HUES64 (cell line): Measurements from ENCODE around the gene RHBDD1.
"Not testable (repeated sequence)": the region's sequence is repeated elsewhere in the genome, so short reads cannot be mapped to it uniquely, and the experiment has no call there.

ENCODE experiments used
- H3K27ac ChIP-seq: 2 replicates; pipeline ENCODE4 v1.7.0; 2013; ENCODE audit warnings: low read depth, low read length, inconsistent platforms
- H3K27me3 ChIP-seq: 2 replicates; pipeline ENCODE4 v1.6.1; 2013; ENCODE audit warnings: mild to moderate bottlenecking, low read length; ENCODE audit not compliant: insufficient read depth
- H3K36me3 ChIP-seq: 2 replicates; pipeline ENCODE4 v1.6.1; 2013; ENCODE audit warnings: mild to moderate bottlenecking, low read length; ENCODE audit not compliant: insufficient read depth
- H3K4me1 ChIP-seq: 2 replicates; pipeline ENCODE4 v1.6.1; 2013; ENCODE audit warnings: mild to moderate bottlenecking, low read length, moderate library complexity; ENCODE audit not compliant: insufficient read depth
- H3K4me3 ChIP-seq: 2 replicates; pipeline ENCODE4 v1.5.1; 2013; ENCODE audit warnings: mild to moderate bottlenecking, low read length, moderate library complexity
- H3K9ac ChIP-seq: 2 replicates; pipeline ENCODE4 v1.6.1; 2013; ENCODE audit warnings: mild to moderate bottlenecking, low read depth, low read length
- H3K9me3 ChIP-seq: 2 replicates; pipeline ENCODE4 v1.6.1; 2013; ENCODE audit warnings: low read depth, low read length; ENCODE audit not compliant: insufficient read depth
- WGBS: fragments of 150-250, 120-280 bp; methylation state at CpG from one replicate; pipeline ENCODE4 v1.1.7; 2013; ENCODE audit warnings: missing lambda C conversion rate; 5-methylcytosine and 5-hydroxymethylcytosine counted together

RHBDD1 gene

GRCh38 chr2:226800941-226801784, 34.7 kb upstream of the RHBDD1 start:
- Histone ChIP-seq H3K4me1 (peaks cover 11% of the 10 kb centered on the region), H3K27me3 (no peaks in the 10 kb centered on the region), H3K27ac (no peak overlapping the region), H3K36me3 (peaks cover 20% of the 10 kb centered on the region), H3K4me3 (peak overlapping the region; percentile 76), H3K9me3 (no peaks in the 10 kb centered on the region), H3K9ac (no peak overlapping the region)
- 3% methylated on average over 33 of the region's 33 CpGs for WGBS

GRCh38 chr2:226802573-226802972, 33.3 kb upstream of the RHBDD1 start:
- Histone ChIP-seq H3K9ac (no peak overlapping the region), H3K27ac (no peak overlapping the region), H3K36me3 (peaks cover 6% of the 10 kb centered on the region), H3K27me3 (no peaks in the 10 kb centered on the region), H3K4me1 (peaks cover 11% of the 10 kb centered on the region), H3K4me3 (no peak overlapping the region), H3K9me3 (no peaks in the 10 kb centered on the region)
- 7% methylated on average over 3 of the region's 4 CpGs for WGBS

GRCh38 chr2:226803410-226803809, 32.4 kb upstream of the RHBDD1 start:
- Histone ChIP-seq H3K4me3 (no peak overlapping the region), H3K9ac (no peak overlapping the region), H3K27me3 (no peaks in the 10 kb centered on the region), H3K36me3 (no peaks in the 10 kb centered on the region), H3K9me3 (no peaks in the 10 kb centered on the region), H3K4me1 (peaks cover 6% of the 10 kb centered on the region), H3K27ac (no peak overlapping the region)
- 77% methylated on average over 1 of the region's 1 CpG for WGBS

- H3K9ac ChIP-seq: no peak overlapping the region
- no peaks in the 10 kb centered on the region for H3K36me3 ChIP-seq
- no peak overlapping the region for H3K4me3 ChIP-seq
- peaks cover 9% of the 10 kb centered on the region for H3K4me1 ChIP-seq
- H3K9me3 ChIP-seq: no peaks in the 10 kb centered on the region
- 83% methylated on average over 1 of the region's 1 CpG for WGBS
- H3K27me3 ChIP-seq: no peaks in the 10 kb centered on the region
- H3K27ac ChIP-seq: no peak overlapping the region
Measured at GRCh38 chr2:226813148-226813701, 22.6 kb upstream of the RHBDD1 start.

GRCh38 chr2:226818930-226819329, 16.9 kb upstream of the RHBDD1 start:
- H3K9me3 ChIP-seq: no peaks in the 10 kb centered on the region
- 94% methylated on average over 3 of the region's 3 CpGs for WGBS
- H3K27ac ChIP-seq: no peak overlapping the region
- H3K9ac ChIP-seq: no peak overlapping the region
- H3K27me3 ChIP-seq: no peaks in the 10 kb centered on the region
- H3K36me3 ChIP-seq: no peaks in the 10 kb centered on the region
- H3K4me3 ChIP-seq: no peak overlapping the region
- H3K4me1 ChIP-seq: no peaks in the 10 kb centered on the region

GRCh38 chr2:226825056-226825455, 10.8 kb upstream of the RHBDD1 start:
- H3K9ac ChIP-seq: no peak overlapping the region
- H3K36me3 ChIP-seq: no peaks in the 10 kb centered on the region
- WGBS: 86% methylated on average over 1 of the region's 2 CpGs
- no peak overlapping the region for H3K4me3 ChIP-seq
- H3K27ac ChIP-seq: no peak overlapping the region
- H3K27me3 ChIP-seq: no peaks in the 10 kb centered on the region
- H3K9me3 ChIP-seq: no peaks in the 10 kb centered on the region
- H3K4me1 ChIP-seq: no peaks in the 10 kb centered on the region

GRCh38 chr2:226828191-226828590, 7.7 kb upstream of the RHBDD1 start:
- WGBS: 93% methylated on average over 2 of the region's 2 CpGs
- H3K9ac ChIP-seq: no peak overlapping the region
- no peaks in the 10 kb centered on the region for H3K9me3 ChIP-seq
- H3K36me3 ChIP-seq: no peaks in the 10 kb centered on the region
- H3K27ac ChIP-seq: no peak overlapping the region
- no peaks in the 10 kb centered on the region for H3K4me1 ChIP-seq
- no peaks in the 10 kb centered on the region for H3K27me3 ChIP-seq
- no peak overlapping the region for H3K4me3 ChIP-seq

GRCh38 chr2:226829721-226830631, 5.9 kb upstream of the RHBDD1 start:
- Histone ChIP-seq H3K27ac (no peak overlapping the region), H3K4me3 (no peak overlapping the region), H3K4me1 (no peaks in the 10 kb centered on the region), H3K9me3 (no peaks in the 10 kb centered on the region), H3K27me3 (no peaks in the 10 kb centered on the region), H3K9ac (no peak overlapping the region), H3K36me3 (no peaks in the 10 kb centered on the region)
- 90% methylated on average over 5 of the region's 8 CpGs for WGBS

GRCh38 chr2:226831266-226831665, 4.6 kb upstream of the RHBDD1 start:
- WGBS: 82% methylated on average over 4 of the region's 4 CpGs
- Histone ChIP-seq H3K27me3 (no peaks in the 10 kb centered on the region), H3K9me3 (no peaks in the 10 kb centered on the region), H3K36me3 (no peaks in the 10 kb centered on the region), H3K27ac (no peak overlapping the region), H3K9ac (no peak overlapping the region), H3K4me1 (no peaks in the 10 kb centered on the region), H3K4me3 (no peak overlapping the region)

- Histone ChIP-seq H3K27me3 (no peaks in the 10 kb centered on the region), H3K27ac (no peak overlapping the region), H3K36me3 (no peaks in the 10 kb centered on the region), H3K4me3 (no peak overlapping the region), H3K4me1 (peaks cover 4% of the 10 kb centered on the region), H3K9me3 (no peaks in the 10 kb centered on the region), H3K9ac (no peak overlapping the region)
- WGBS: no CpG with 5 or more reads among the region's 1 CpG
Measured at GRCh38 chr2:226832061-226832460, 3.8 kb upstream of the RHBDD1 start.

- H3K27me3 ChIP-seq, H3K27ac ChIP-seq, H3K9ac ChIP-seq, H3K36me3 ChIP-seq, H3K9me3 ChIP-seq, H3K4me1 ChIP-seq: not testable (repeated sequence)
- WGBS: 98% methylated on average over 15 of the region's 18 CpGs
- H3K4me3 ChIP-seq: peak overlapping the region; percentile 67
Measured at GRCh38 chr2:226834880-226835279, 974 bp upstream of the RHBDD1 start.
